Thyroid gland (tissue), 4 donors: ENCODE data around the gene RPSA. TPM values are rescaled to one million over a fixed set of nuclear protein-coding genes. Genes with fewer than 3 reads are reported as not detected.
"Not testable (repeated sequence)": the region's sequence is repeated elsewhere in the genome, so short reads cannot be mapped to it uniquely, and the experiment has no call there.

Experiments
- DNase-seq, 2 donors: peaks; one replicate each; pipeline ENCODE4 v3.0.0-alpha.2; 2019
- H3K27ac ChIP-seq, 3 donors: fragments of 200-600 bp; sonication (generic); 1 replicate in 2 of 3; 2 replicates in 1 of 3; pipeline ENCODE4 v1.5.1; 2016 to 2019; ENCODE audit warnings: mild to moderate bottlenecking in 1 of 3, moderate library complexity in 1 of 3
- H3K27me3 ChIP-seq: fragments of 200-600 bp; sonication (generic); one replicate; pipeline ENCODE4 v1.5.1; 2019
- H3K36me3 ChIP-seq, 2 donors: fragments of 200-600 bp; sonication (generic); one replicate each; pipeline ENCODE4 v1.5.1; 2016 to 2019
- H3K4me1 ChIP-seq, 2 donors: fragments of 200-600 bp; sonication (generic); one replicate each; pipeline ENCODE4 v1.5.1; 2017 to 2019
- H3K4me3 ChIP-seq, 3 donors: fragments of 200-600 bp; sonication (generic); replicated peaks in 1 of 3; 1 replicate in 2 of 3; 2 replicates in 1 of 3; pipeline ENCODE4 v1.5.1; 2016; ENCODE audit warnings: mild to moderate bottlenecking in 1 of 3
- H3K9me3 ChIP-seq: fragments of 200-600 bp; sonication (generic); one replicate; pipeline ENCODE4 v1.5.1; 2017
- CTCF ChIP-seq, 6 experiments: fragments of 200-600 bp in 3 of 6; fragments of 450-650 bp in 3 of 6; sonication (generic) in 3 of 6; IDR thresholded peaks; one replicate each; pipeline ENCODE4 v1.5.1; 2016 to 2019; ENCODE audit warnings: antibody characterized with exemption in 6 of 6, mild to moderate bottlenecking in 2 of 6, inconsistent platforms in 1 of 6, moderate library complexity in 1 of 6
- POLR2A ChIP-seq, 2 donors: fragments of 450-650 bp; IDR thresholded peaks; one replicate each; pipeline ENCODE4 v1.6.1; 2017; ENCODE audit warnings: antibody characterized with exemption in 2 of 2, mild to moderate bottlenecking in 2 of 2, moderate library complexity in 1 of 2
- WGBS, 2 donors: methylation state at CpG; one replicate each; pipeline ENCODE4 v1.1.5; 2017; 5-methylcytosine and 5-hydroxymethylcytosine counted together
- intact Hi-C: fragments of 100-400 bp; cut with DNase I; formaldehyde crosslinking; loops from one replicate; pipeline ENCODE4 v1.15.1; 2023
- total RNA-seq, 4 donors: library from RNA; depleted of rRNA; stranded (reverse); fragments of >200 nt; gene quantifications; one replicate each; pipeline ENCODE4 v1.2.3, GENCODE V29; 2016

Gene RPSA
- total RNA-seq, 4 donors from 2014 or later, result 570 to 1,162 (median 852) TPM

GRCh38 chr3:39453134-39453533 lies 46.6 kb downstream of the RPSA start:
- H3K36me3 ChIP-seq, result no peaks in the 10 kb centered on the region
- DNase-seq, result no peak

GRCh38 chr3:39453872-39454271 lies 47.4 kb downstream of the RPSA start:
- DNase-seq, H3K27me3 ChIP-seq, H3K4me1 ChIP-seq, H3K27ac ChIP-seq, H3K4me3 ChIP-seq, intact Hi-C loops, H3K9me3 ChIP-seq, H3K36me3 ChIP-seq: not testable (repeated sequence)
- WGBS, 2 donors, result 58 to 63% methylated on average over 7 of the region's 7 CpGs

More at GRCh38 chr3:39453134-39453533, 46.6 kb downstream of the RPSA start:
- H3K4me1 ChIP-seq, result no peaks in the 10 kb centered on the region
- no peak overlapping the region for H3K27ac ChIP-seq
- H3K4me3 ChIP-seq, result no peak overlapping the region
- 73 to 82% methylated on average over 1 of the region's 1 CpG for WGBS, 2 donors
- H3K9me3 ChIP-seq, result no peaks in the 10 kb centered on the region
- no peaks in the 10 kb centered on the region for H3K27me3 ChIP-seq
- intact Hi-C loops, result no loop called here
- TF ChIP-seq POLR2A (IDR thresholded peaks at IDR 0.05) (no peak), CTCF (IDR thresholded peaks at IDR 0.05) (no peak)

- H3K27me3 ChIP-seq, result no peaks in the 10 kb centered on the region
- H3K4me1 ChIP-seq, result no peaks in the 10 kb centered on the region
- H3K9me3 ChIP-seq, result no peaks in the 10 kb centered on the region
- no peak overlapping the region for H3K4me3 ChIP-seq
- 60 to 64% methylated on average over 3 of the region's 3 CpGs for WGBS, 2 donors
- no peak overlapping the region for H3K27ac ChIP-seq
- no peak for DNase-seq
- no peaks in the 10 kb centered on the region for H3K36me3 ChIP-seq
- TF ChIP-seq POLR2A (IDR thresholded peaks at IDR 0.05) (no peak), CTCF (IDR thresholded peaks at IDR 0.05) (no peak)
- intact Hi-C loops, result no loop called here
These were observed 48.2 kb downstream of the RPSA start for GRCh38 chr3:39454591-39455217.

GRCh38 chr3:39456159-39456558 lies 49.6 kb downstream of the RPSA start:
- H3K36me3 ChIP-seq, result no peaks in the 10 kb centered on the region
- H3K4me3 ChIP-seq, result no peak overlapping the region
- intact Hi-C loops, result no loop called here
- TF ChIP-seq CTCF (IDR thresholded peaks at IDR 0.05) (no peak), POLR2A (IDR thresholded peaks at IDR 0.05) (no peak)
- no peaks in the 10 kb centered on the region for H3K27me3 ChIP-seq
- 94 to 95% methylated on average over 20 of the region's 20 CpGs for WGBS, 2 donors
- H3K4me1 ChIP-seq, result no peaks in the 10 kb centered on the region
- no peaks in the 10 kb centered on the region for H3K9me3 ChIP-seq
- DNase-seq, result no peak
- H3K27ac ChIP-seq, result no peak overlapping the region

- Histone ChIP-seq H3K36me3 (no peaks in the 10 kb centered on the region), H3K4me1 (no peaks in the 10 kb centered on the region), H3K9me3 (no peaks in the 10 kb centered on the region), H3K4me3 (no peak overlapping the region), H3K27me3 (no peaks in the 10 kb centered on the region), H3K27ac (no peak overlapping the region)
- 86 to 88% methylated on average over 9 of the region's 9 CpGs for WGBS, 2 donors
- intact Hi-C loops, result no loop called here
- DNase-seq, result no peak
- TF ChIP-seq POLR2A (IDR thresholded peaks at IDR 0.05), result no peak
- TF ChIP-seq CTCF (IDR thresholded peaks at IDR 0.05), result no peak
These were observed 50.8 kb downstream of the RPSA start for GRCh38 chr3:39457361-39457760.

GRCh38 chr3:39458579-39458978 lies 52.1 kb downstream of the RPSA start:
- H3K4me3 ChIP-seq, H3K9me3 ChIP-seq, H3K27me3 ChIP-seq, intact Hi-C loops, H3K4me1 ChIP-seq, H3K36me3 ChIP-seq, H3K27ac ChIP-seq, DNase-seq: not testable (repeated sequence)
- 87 to 94% methylated on average over 5 of the region's 5 CpGs for WGBS, 2 donors
